Mesendoderm (in vitro differentiated cells): ENCODE measurements around the gene TRIM8.
A peak's percentile ranks its signal among the peaks of the same experiment; 100 is the strongest.

Experiments
- DNase-seq: peaks from one replicate; pipeline ENCODE4 v3.0.0; 2013
- H2AK5ac ChIP-seq: 2 replicates; pipeline ENCODE4 v1.6.1; 2013; ENCODE audit warnings: low read length, inconsistent platforms
- H2BK120ac ChIP-seq: 2 replicates; pipeline ENCODE4 v1.6.1; 2013; ENCODE audit warnings: low read depth, mild to moderate bottlenecking, low read length, moderate library complexity, mixed read lengths
- H2BK15ac ChIP-seq: replicated peaks from 2 replicates; pipeline ENCODE4 v1.6.1; 2013; ENCODE audit warnings: low read depth, mild to moderate bottlenecking, moderate library complexity
- H2BK5ac ChIP-seq: 2 replicates; pipeline ENCODE4 v1.6.1; 2013; ENCODE audit warnings: low read length, inconsistent platforms
- H3K18ac ChIP-seq: 2 replicates; pipeline ENCODE4 v1.6.1; 2013; ENCODE audit warnings: mild to moderate bottlenecking, low read length, mixed read lengths
- H3K23ac ChIP-seq: one replicate; pipeline ENCODE4 v1.6.1; 2013; ENCODE audit warnings: low read length
- H3K27ac ChIP-seq: 2 replicates; pipeline ENCODE4 v1.5.1; 2013; ENCODE audit warnings: low read depth, mild to moderate bottlenecking, inconsistent platforms, low read length, moderate library complexity
- H3K27me3 ChIP-seq: 2 replicates; pipeline ENCODE4 v1.6.1; 2013; ENCODE audit warnings: low read length, control low read depth, mild to moderate bottlenecking, inconsistent platforms; ENCODE audit not compliant: insufficient read depth, poor library complexity
- H3K36me3 ChIP-seq: 2 replicates; pipeline ENCODE4 v1.6.1; 2013; ENCODE audit warnings: low read length, inconsistent platforms; ENCODE audit not compliant: control insufficient read depth, insufficient read depth
- H3K4ac ChIP-seq: one replicate; pipeline ENCODE4 v1.6.1; 2013; ENCODE audit warnings: low read depth, mild to moderate bottlenecking, low read length, moderate library complexity
- H3K4me1 ChIP-seq: 2 replicates; pipeline ENCODE4 v1.6.1; 2013; ENCODE audit warnings: low read depth, low read length, inconsistent platforms; ENCODE audit not compliant: control insufficient read depth
- H3K4me2 ChIP-seq: 2 replicates; pipeline ENCODE4 v1.6.1; 2013; ENCODE audit warnings: low read length
- H3K4me3 ChIP-seq: 2 replicates; pipeline ENCODE4 v1.5.1; 2013; ENCODE audit warnings: mild to moderate bottlenecking, low read length
- H3K56ac ChIP-seq: one replicate; pipeline ENCODE4 v1.6.1; 2013; ENCODE audit warnings: low read length
- H3K79me1 ChIP-seq: 2 replicates; pipeline ENCODE4 v1.6.1; 2013; ENCODE audit warnings: low read length, inconsistent platforms
- H3K79me2 ChIP-seq: 2 replicates; pipeline ENCODE4 v1.6.1; 2013; ENCODE audit warnings: mild to moderate bottlenecking, low read length; ENCODE audit not compliant: control insufficient read depth, insufficient read depth
- H3K9ac ChIP-seq: 2 replicates; pipeline ENCODE4 v1.6.1; 2013; ENCODE audit warnings: low read length, inconsistent platforms
- H4K5ac ChIP-seq: one replicate; pipeline ENCODE4 v1.6.1; 2013; ENCODE audit warnings: low read length
- H4K8ac ChIP-seq: one replicate; pipeline ENCODE4 v1.6.1; 2013; ENCODE audit warnings: low read depth, mild to moderate bottlenecking, control low read depth, low read length, moderate library complexity
- WGBS: extraction: QIAGEN DNeasy Blood & Tissue Kit; methylation state at CpG from one replicate; pipeline ENCODE4 v1.1.7; 2013; ENCODE audit warnings: low lambda C conversion rate, missing lambda C conversion rate; ENCODE audit not compliant: insufficient coverage; ENCODE audit errors: extremely low coverage; 5-methylcytosine and 5-hydroxymethylcytosine counted together

Gene TRIM8

GRCh38 chr10:102598243-102598642, 46.0 kb upstream of the TRIM8 start:
- no peaks in the 10 kb centered on the region for H3K27me3 ChIP-seq
- no peak overlapping the region for H3K18ac ChIP-seq
- H4K5ac ChIP-seq: no peak overlapping the region
- H3K4me3 ChIP-seq: no peak overlapping the region
- no peak overlapping the region for H2AK5ac ChIP-seq
- no peak overlapping the region for H3K9ac ChIP-seq
- H3K79me1 ChIP-seq: no peaks in the 10 kb centered on the region
- no peaks in the 10 kb centered on the region for H3K79me2 ChIP-seq
- no peaks in the 10 kb centered on the region for H3K36me3 ChIP-seq
- H3K4me1 ChIP-seq: peaks cover 2% of the 10 kb centered on the region
- no peak overlapping the region for H3K4ac ChIP-seq
- no peak for DNase-seq
- no CpG with 5 or more reads among the region's 8 CpGs for WGBS
- H2BK120ac ChIP-seq: no peak overlapping the region
- no peak overlapping the region for H3K56ac ChIP-seq
- H3K4me2 ChIP-seq: no peak overlapping the region
- no peak overlapping the region for H3K23ac ChIP-seq
- no peak overlapping the region for H4K8ac ChIP-seq
- no peak overlapping the region for H2BK5ac ChIP-seq
- H3K27ac ChIP-seq: no peak overlapping the region
- no peak overlapping the region for H2BK15ac ChIP-seq

GRCh38 chr10:102599565-102600327, 44.5 kb upstream of the TRIM8 start:
- peak overlapping the region; percentile 45 for H3K27ac ChIP-seq
- no peaks in the 10 kb centered on the region for H3K79me1 ChIP-seq
- H3K56ac ChIP-seq: peak overlapping the region; percentile 27
- DNase-seq: no peak
- no peak overlapping the region for H2BK15ac ChIP-seq
- no peak overlapping the region for H3K23ac ChIP-seq
- H4K8ac ChIP-seq: no peak overlapping the region
- H3K27me3 ChIP-seq: no peaks in the 10 kb centered on the region
- H3K36me3 ChIP-seq: no peaks in the 10 kb centered on the region
- no peak overlapping the region for H2BK120ac ChIP-seq
- H3K4me1 ChIP-seq: no peaks in the 10 kb centered on the region
- no peak overlapping the region for H3K9ac ChIP-seq
- no peak overlapping the region for H3K4ac ChIP-seq
- no peaks in the 10 kb centered on the region for H3K79me2 ChIP-seq
- H3K18ac ChIP-seq: no peak overlapping the region
- H3K4me2 ChIP-seq: no peak overlapping the region
- H2BK5ac ChIP-seq: no peak overlapping the region
- no peak overlapping the region for H4K5ac ChIP-seq
- no peak overlapping the region for H2AK5ac ChIP-seq
- no peak overlapping the region for H3K4me3 ChIP-seq
- no CpG with 5 or more reads among the region's 7 CpGs for WGBS

GRCh38 chr10:102600816-102601215, 43.5 kb upstream of the TRIM8 start:
- Histone ChIP-seq H3K27me3 (no peaks in the 10 kb centered on the region), H3K79me2 (no peaks in the 10 kb centered on the region), H3K79me1 (no peaks in the 10 kb centered on the region), H4K8ac (no peak overlapping the region), H4K5ac (no peak overlapping the region), H3K4me3 (no peak overlapping the region), H2BK120ac (no peak overlapping the region), H2BK5ac (no peak overlapping the region), H3K4ac (no peak overlapping the region), H3K56ac (no peak overlapping the region), H3K36me3 (no peaks in the 10 kb centered on the region), H3K18ac (no peak overlapping the region), H3K23ac (no peak overlapping the region), H3K4me2 (no peak overlapping the region), H2BK15ac (no peak overlapping the region), H2AK5ac (no peak overlapping the region), H3K9ac (no peak overlapping the region), H3K4me1 (no peaks in the 10 kb centered on the region), H3K27ac (no peak overlapping the region)
- no CpG with 5 or more reads among the region's 6 CpGs for WGBS
- no peak for DNase-seq

- H3K4me1 ChIP-seq: no peaks in the 10 kb centered on the region
- no peak overlapping the region for H3K27ac ChIP-seq
- no peak overlapping the region for H3K4me3 ChIP-seq
Measured at GRCh38 chr10:102601639-102602038, 42.6 kb upstream of the TRIM8 start.

GRCh38 chr10:102602272-102603045, 41.8 kb upstream of the TRIM8 start:
- no peaks in the 10 kb centered on the region for H3K79me2 ChIP-seq
- H3K36me3 ChIP-seq: no peaks in the 10 kb centered on the region
- H4K5ac ChIP-seq: no peak overlapping the region
- H2BK120ac ChIP-seq: no peak overlapping the region
- no peak overlapping the region for H3K56ac ChIP-seq
- H2BK15ac ChIP-seq: no peak overlapping the region
- no peak overlapping the region for H3K23ac ChIP-seq
- H3K9ac ChIP-seq: no peak overlapping the region
- H3K4me1 ChIP-seq: no peaks in the 10 kb centered on the region
- H3K4ac ChIP-seq: no peak overlapping the region
- no CpG with 5 or more reads among the region's 4 CpGs for WGBS
- H3K27ac ChIP-seq: no peak overlapping the region
- no peak for DNase-seq
- no peaks in the 10 kb centered on the region for H3K79me1 ChIP-seq
- no peak overlapping the region for H3K18ac ChIP-seq
- H3K4me2 ChIP-seq: no peak overlapping the region
- H3K27me3 ChIP-seq: no peaks in the 10 kb centered on the region
- no peak overlapping the region for H2AK5ac ChIP-seq
- H2BK5ac ChIP-seq: no peak overlapping the region
- H4K8ac ChIP-seq: no peak overlapping the region
- no peak overlapping the region for H3K4me3 ChIP-seq

More at GRCh38 chr10:102601639-102602038, 42.6 kb upstream of the TRIM8 start:
- Histone ChIP-seq H3K9ac (no peak overlapping the region), H3K79me1 (no peaks in the 10 kb centered on the region), H3K4me2 (no peak overlapping the region), H2BK15ac (no peak overlapping the region), H3K4ac (no peak overlapping the region), H3K18ac (no peak overlapping the region), H3K79me2 (no peaks in the 10 kb centered on the region), H2BK120ac (no peak overlapping the region), H2BK5ac (no peak overlapping the region), H4K8ac (no peak overlapping the region), H4K5ac (no peak overlapping the region), H3K36me3 (no peaks in the 10 kb centered on the region), H3K23ac (no peak overlapping the region), H3K27me3 (no peaks in the 10 kb centered on the region), H2AK5ac (no peak overlapping the region), H3K56ac (no peak overlapping the region)
- no CpG with 5 or more reads among the region's 9 CpGs for WGBS
- DNase-seq: no peak
